KOPT-K1 (cell line): ENCODE measurements around the gene HHEX.
"Not testable (repeated sequence)": the region's sequence is repeated elsewhere in the genome, so short reads cannot be mapped to it uniquely, and the experiment has no call there.

Experiments
- H3K27ac ChIP-seq: fragments of 200-600 bp; sonication (generic); 2 replicates; pipeline ENCODE4 v1.5.1; 2016; ENCODE audit warnings: antibody characterized with exemption, mild to moderate bottlenecking, low read depth, low read length; ENCODE audit not compliant: poor library complexity, severe bottlenecking
- H3K36me3 ChIP-seq: fragments of 200-600 bp; sonication (generic); 2 replicates; pipeline ENCODE4 v1.5.1; 2017; ENCODE audit warnings: antibody characterized with exemption, mild to moderate bottlenecking, low read length, moderate library complexity; ENCODE audit not compliant: insufficient read depth
- H3K9me3 ChIP-seq: fragments of 200-600 bp; sonication (generic); 2 replicates; pipeline ENCODE4 v1.5.1; 2017; ENCODE audit warnings: antibody characterized with exemption, low read length, mild to moderate bottlenecking; ENCODE audit not compliant: insufficient read depth, poor library complexity, severe bottlenecking

The HHEX gene

GRCh38 chr10:92741741-92742140 lies 52.0 kb downstream of the HHEX start:
- H3K9me3 ChIP-seq, H3K27ac ChIP-seq: not testable (repeated sequence)

GRCh38 chr10:92742331-92743228 lies 52.8 kb downstream of the HHEX start:
- Histone ChIP-seq H3K36me3 (no peaks in the 10 kb centered on the region), H3K27ac (no peak overlapping the region)

More at GRCh38 chr10:92741741-92742140, 52.0 kb downstream of the HHEX start:
- not testable (repeated sequence) for H3K36me3 ChIP-seq

More at GRCh38 chr10:92742331-92743228, 52.8 kb downstream of the HHEX start:
- H3K9me3 ChIP-seq = no peaks in the 10 kb centered on the region
